Dermis blood vessel endothelial cell (primary cell): ENCODE data around the gene DIP2A. TPM values are rescaled to one million over a fixed set of nuclear protein-coding genes. Genes with fewer than 3 reads are reported as not detected.
A peak's percentile ranks its signal among the peaks of the same experiment; 100 is the strongest.

Experiments used
- DNase-seq: peaks from one replicate; pipeline ENCODE4 v3.0.0; 2010
- total RNA-seq: library from RNA; depleted of rRNA; stranded (reverse); fragments of >200 nt; gene quantifications from 2 replicates; pipeline ENCODE4 v1.2.3, GENCODE V29; 2014

The DIP2A gene
- total RNA-seq, 1 donor from 2014 or later, result 49.5 TPM

DNA sequence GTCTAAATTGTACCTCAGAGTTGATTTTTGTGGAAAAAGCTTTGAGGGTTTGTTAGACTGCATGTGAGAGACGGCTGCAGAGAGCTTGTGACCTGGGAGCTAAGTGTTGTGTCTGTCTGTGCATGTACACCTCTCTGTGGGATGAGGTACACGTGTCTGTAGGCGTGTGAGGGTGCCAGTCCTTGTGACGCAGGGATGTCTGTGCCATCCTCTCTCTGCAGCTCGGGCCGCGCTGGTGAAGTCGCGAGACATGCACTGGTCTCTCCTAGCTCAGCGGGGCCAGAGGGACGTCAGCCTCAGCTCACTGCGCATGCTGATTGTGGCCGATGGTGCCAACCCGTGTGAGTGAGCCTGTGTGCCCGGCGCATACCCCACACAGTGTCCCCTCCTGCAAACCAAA is 79.6 kb downstream of the DIP2A start:
- no peak for DNase-seq

DNA sequence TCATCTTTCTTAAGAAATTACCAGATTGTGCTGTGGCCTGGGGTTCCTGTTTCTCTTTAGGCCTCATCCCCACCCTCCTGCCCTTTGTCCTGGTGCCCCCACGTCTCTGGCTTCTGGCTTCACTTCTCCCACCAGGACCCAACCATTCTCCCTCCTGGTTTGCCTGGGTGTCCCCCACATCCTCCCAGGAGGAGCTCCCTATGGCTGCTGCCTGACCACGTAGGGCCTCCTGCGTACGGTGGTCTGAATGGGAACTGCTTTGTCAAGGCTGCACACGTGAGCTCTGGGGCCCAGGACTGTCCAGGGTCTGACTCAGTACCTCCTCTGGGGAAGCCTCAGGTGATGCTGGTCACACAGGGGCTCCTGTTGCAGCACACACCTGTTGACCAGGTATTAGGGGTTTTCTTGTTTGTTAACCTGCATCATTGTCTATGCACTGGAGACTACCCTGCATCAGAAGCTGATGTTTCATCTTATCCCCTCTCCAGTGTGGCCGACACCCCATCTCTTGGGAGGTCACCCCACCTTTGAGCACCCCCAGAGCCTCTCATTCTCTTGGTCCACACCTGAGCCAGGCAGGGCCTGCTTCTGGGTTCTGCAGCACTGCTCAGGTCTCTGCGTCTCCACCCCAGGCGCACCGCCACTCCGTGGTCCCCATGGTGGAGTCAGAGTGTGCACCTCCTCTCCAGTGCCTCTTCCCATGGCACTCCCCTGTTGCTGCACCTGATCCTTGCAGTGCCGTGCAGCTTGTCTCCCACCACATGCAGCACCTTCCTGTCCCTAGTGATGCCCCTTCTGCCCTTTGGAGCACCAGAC is 80.4 kb downstream of the DIP2A start:
- DNase-seq, result no peak

- no peak for DNase-seq
These were observed 81.5 kb downstream of the DIP2A start for GRCh38 chr21:46540087-46540710.

GRCh38 chr21:46542588-46543124 is 84.0 kb downstream of the DIP2A start:
- no peak for DNase-seq

DNA sequence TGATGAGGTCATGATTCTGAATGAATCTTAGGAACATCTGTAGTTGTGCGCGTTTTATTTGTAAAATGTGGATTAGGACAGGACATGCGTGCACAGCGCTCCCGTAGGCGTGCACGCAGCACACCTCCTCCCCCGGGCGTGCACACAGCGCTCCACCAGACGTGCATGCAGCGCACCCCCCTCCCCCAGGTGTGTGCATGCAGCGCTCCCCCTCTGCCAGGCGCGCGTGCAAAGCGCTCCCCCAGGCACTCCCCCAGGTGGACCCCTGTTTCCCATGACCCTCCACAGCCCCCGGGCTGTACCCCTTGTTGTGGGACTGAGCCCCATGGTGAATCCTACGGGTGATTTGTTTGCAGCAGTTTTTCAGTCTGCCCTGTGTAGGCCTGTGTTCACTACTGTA is 84.6 kb downstream of the DIP2A start:
- DNase-seq, result no peak

DNA sequence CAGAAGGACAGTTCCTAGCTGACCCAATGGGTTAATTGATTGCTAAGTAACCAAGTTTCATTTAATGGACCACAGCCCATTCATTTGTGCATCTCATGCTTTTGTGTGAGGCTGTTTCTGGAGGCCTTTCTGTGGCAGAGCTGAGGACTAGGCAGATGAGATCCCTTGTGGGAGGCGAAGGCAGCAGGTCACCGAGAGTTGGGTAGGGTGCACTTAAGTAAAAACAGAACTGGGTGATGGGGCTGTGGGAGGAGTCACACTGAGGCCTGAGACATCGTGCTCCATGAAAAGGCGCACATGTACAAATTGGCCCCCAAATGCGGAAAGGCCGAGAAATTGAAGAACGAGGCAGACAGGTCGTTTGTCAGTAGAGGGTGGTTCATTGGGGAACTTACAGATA is 85.3 kb downstream of the DIP2A start:
- DNase-seq, result no peak

- no peak for DNase-seq
These were observed 86.1 kb downstream of the DIP2A start for GRCh38 chr21:46544824-46545223.

GRCh38 chr21:46545363-46545762 is 86.7 kb downstream of the DIP2A start:
- no peak for DNase-seq

GRCh38 chr21:46545911-46546310 is 87.2 kb downstream of the DIP2A start:
- no peak for DNase-seq

GRCh38 chr21:46546799-46547198 is 88.1 kb downstream of the DIP2A start:
- DNase-seq, result no peak

DNA sequence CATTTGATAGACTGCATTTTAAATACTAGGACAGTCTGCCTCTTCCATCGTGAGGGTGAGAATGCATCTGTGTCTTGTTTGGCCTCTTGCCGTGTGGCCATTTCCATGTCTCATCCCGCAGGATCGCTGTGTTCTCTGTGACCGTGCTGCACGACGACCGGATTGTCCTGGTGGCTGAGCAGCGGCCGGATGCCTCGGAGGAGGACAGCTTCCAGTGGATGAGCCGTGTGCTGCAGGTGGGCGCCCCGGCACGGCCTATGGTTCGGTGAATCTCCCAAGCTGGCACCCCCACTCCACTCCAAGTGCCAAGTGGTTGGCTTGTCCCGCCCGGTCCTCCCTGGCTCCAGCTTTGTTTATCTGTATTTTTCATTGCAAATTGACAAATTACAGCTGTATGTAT is 91.0 kb downstream of the DIP2A start:
- no peak for DNase-seq

GRCh38 chr21:46550116-46550941 is 91.6 kb downstream of the DIP2A start:
- no peak for DNase-seq

DNA sequence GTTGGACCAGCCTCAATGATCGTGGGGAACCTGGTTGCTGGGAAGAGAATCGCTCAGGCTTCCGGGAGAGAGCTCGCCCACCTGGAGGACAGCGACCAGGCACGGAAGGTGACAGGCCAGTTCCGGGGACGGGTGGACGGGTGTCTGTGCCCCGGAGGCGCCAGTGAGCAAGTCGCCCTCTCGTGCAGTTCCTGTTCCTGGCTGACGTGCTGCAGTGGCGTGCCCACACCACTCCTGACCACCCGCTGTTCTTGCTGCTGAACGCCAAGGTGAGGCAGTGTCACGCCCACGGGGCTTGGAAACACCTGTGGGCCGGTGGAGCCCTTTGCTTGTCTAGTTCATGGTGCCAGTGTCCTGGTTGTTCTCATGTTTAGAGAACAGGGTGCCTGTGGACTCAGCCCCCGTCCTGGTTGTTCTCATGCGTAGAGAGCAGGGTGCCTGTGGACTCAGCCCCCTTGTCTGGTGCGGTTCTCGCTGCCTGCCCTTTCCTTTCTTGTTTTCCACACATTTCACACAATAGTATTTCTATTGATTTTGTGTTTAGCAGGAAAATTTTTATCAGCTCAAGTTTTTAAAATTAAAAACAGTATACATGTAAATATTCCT is 93.0 kb downstream of the DIP2A start:
- no peak for DNase-seq

- DNase-seq, result peak; percentile 55
These were observed 93.6 kb downstream of the DIP2A start for GRCh38 chr21:46552274-46552673.

DNA sequence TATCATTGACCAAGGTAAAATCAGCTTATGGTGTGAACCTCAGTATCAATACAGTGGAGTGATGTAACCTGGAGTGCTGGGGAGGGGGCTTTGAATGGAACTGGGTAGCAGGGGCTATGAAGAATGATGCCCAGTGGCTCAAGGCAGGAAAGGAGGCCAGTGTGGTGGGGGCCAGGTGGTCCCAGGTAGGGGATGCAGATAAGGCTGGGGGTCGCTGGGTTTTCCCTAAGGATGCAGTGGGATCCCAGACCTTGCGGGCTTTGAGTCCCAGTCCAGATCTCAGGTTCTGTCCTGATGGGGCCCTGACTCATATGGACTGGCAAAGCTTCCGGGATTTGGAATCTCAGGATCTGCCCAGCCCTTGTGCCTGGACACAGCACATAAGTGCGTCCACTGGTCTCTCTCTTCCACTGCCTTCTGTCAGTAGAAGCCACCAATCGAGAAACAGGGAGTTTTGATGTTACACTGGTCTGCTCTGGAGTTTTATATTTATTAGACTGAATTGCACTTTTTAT is 94.2 kb downstream of the DIP2A start:
- no peak for DNase-seq

- no peak for DNase-seq
These were observed 95.3 kb downstream of the DIP2A start for GRCh38 chr21:46553993-46554392.

GRCh38 chr21:46554431-46555224 is 95.9 kb downstream of the DIP2A start:
- no peak for DNase-seq

DNA sequence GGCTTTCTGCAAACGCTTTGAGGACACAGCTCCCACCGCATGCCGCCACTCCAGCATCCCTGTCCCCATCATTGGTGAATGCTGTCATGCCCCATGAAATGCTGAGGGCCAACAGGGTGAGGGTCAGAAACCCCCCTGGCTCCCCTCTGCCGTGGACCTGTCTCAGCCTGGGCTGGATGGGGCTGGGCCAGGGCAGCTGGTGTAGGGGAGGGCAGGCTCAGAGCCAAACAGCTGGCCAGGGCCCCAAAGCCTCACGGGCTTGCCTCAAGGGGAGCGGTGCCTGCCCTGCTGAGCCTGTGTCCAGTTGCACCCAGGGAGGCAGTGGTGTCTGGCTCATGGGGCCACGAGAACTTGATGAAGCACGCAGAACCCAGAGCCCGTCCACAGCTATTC is 96.5 kb downstream of the DIP2A start:
- no peak for DNase-seq

DNA sequence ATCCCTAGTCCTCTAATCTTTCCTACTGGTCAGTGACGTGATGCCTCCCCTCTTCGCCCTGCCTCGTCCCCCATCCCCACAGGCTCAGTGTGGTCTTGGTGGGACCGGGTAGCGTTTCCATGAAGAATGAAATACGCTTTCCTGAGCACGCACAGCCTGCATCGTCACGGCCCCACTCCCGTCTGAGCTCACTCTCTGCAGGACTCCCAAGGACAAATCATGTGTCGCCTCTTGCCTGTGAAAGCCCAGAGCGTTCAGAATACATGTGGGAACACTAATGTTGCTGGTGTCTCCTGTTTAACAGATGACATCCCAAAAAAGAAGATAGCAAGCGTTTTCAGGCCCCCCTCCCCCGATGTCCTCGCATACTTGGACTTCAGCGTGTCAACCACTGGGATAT is 97.0 kb downstream of the DIP2A start:
- no peak for DNase-seq

- DNase-seq, result no peak
These were observed 98.1 kb downstream of the DIP2A start for GRCh38 chr21:46556802-46557201.

DNA sequence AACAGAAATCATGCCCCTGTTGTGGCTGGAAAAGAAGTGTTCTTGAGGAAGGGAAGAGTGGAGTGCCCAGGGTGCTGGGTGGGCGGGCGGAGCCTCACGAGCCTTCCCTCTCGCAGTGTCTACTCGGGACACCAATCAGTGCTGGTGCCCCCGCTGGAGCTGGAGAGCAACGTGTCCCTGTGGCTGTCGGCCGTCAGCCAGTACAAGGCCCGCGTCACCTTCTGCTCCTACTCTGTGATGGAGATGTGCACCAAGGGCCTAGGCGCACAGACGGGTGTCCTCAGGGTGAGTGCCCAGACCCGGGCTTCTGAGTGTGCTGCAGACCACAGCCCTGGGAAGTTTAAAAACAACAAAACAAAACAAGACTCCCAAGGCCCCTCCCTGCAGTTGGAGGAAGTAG is 98.8 kb downstream of the DIP2A start:
- DNase-seq, result no peak

DNA sequence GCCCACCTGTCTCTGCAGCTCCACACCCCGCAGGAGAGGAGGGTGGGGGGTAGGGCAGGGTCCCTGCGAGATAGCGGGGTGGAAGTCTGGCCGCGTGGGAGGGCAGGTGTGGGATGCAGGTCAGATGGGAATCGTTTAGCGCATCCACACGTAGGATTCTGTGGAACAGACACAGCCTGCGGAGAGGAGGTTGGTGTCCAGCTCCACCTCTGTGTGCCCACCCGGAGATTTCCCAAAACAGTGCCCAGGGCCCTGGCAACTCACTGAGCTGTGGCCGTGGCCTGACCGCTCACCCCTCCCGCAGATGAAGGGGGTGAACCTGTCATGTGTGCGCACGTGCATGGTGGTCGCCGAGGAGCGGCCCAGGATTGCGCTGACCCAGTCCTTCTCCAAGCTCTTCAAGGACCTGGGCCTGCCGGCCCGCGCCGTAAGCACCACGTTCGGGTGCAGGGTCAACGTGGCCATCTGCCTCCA is 99.3 kb downstream of the DIP2A start:
- no peak for DNase-seq
